GM21447 (cell line): ENCODE results near the gene OR8D2.
"Not testable (repeated sequence)": the region's sequence is repeated elsewhere in the genome, so short reads cannot be mapped to it uniquely, and the experiment has no call there.

Experiments used
- ATAC-seq: cut with Tn5 transposase; IDR thresholded peaks from one replicate; pipeline ENCODE4 v1.9.1; 2021; ENCODE audit not compliant: unreplicated experiment

OR8D2 gene

GRCh38 chr11:124294687-124295086, 25.3 kb downstream of the OR8D2 start:
- ATAC-seq, result no peak

- ATAC-seq, result no peak
Measured at GRCh38 chr11:124285610-124286344, 34.2 kb downstream of the OR8D2 start.

- no peak for ATAC-seq
Measured at GRCh38 chr11:124278261-124278660, 41.7 kb downstream of the OR8D2 start.

- ATAC-seq, result no peak
Measured at GRCh38 chr11:124277804-124278203, 42.2 kb downstream of the OR8D2 start.

GRCh38 chr11:124277207-124277606, 42.8 kb downstream of the OR8D2 start:
- no peak for ATAC-seq

- no peak for ATAC-seq
Measured at GRCh38 chr11:124276081-124276480, 43.9 kb downstream of the OR8D2 start.

GRCh38 chr11:124274000-124274399, 46.0 kb downstream of the OR8D2 start:
- no peak for ATAC-seq

GRCh38 chr11:124270886-124271285, 49.1 kb downstream of the OR8D2 start:
- not testable (repeated sequence) for ATAC-seq
